Measurements from ENCODE around the gene SPA17.

DNA sequence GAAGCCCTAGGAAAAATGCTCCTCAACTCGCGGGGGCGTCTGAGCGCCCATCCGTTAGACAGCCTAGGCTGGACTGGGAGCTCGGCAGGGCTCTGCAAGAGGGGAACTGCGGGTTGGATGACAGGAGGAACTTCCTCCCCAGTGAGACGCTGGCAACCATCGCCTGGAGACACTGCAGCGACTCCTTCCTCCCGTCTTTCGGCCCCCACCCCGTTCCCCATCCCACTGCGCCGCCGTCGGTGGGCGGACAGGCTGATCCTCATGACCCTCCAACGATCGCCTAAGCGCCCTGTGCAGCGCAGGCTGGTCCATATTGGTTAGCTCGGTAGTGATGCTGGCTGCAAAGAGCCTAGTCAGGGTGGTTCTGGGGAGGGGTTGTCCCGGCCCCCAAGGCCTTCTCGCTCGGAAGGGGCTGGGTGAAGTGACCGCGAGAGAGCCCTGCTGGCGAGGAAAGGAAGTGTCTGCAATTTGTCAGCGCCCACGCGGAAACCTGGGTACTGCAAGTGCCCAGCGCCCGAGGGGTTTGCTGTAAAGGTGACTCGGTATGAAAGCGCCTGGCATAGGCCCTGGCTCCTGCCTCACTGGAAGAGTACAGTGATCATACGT, 66.7 kb downstream of the SPA17 start:
- TF ChIP-seq, protein P1, sequence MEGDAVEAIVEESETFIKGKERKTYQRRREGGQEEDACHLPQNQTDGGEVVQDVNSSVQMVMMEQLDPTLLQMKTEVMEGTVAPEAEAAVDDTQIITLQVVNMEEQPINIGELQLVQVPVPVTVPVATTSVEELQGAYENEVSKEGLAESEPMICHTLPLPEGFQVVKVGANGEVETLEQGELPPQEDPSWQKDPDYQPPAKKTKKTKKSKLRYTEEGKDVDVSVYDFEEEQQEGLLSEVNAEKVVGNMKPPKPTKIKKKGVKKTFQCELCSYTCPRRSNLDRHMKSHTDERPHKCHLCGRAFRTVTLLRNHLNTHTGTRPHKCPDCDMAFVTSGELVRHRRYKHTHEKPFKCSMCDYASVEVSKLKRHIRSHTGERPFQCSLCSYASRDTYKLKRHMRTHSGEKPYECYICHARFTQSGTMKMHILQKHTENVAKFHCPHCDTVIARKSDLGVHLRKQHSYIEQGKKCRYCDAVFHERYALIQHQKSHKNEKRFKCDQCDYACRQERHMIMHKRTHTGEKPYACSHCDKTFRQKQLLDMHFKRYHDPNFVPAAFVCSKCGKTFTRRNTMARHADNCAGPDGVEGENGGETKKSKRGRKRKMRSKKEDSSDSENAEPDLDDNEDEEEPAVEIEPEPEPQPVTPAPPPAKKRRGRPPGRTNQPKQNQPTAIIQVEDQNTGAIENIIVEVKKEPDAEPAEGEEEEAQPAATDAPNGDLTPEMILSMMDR (IDR thresholded peaks at IDR 0.05) = peak; percentile 44
- TF ChIP-seq EZH2 (IDR thresholded peaks at IDR 0.05) (no peak), EZH2phosphoT487 (IDR thresholded peaks at IDR 0.05) (no peak)
